Fibroblast of pulmonary artery (primary cell): ENCODE measurements around the gene IL6ST.
A peak's percentile ranks its signal among the peaks of the same experiment; 100 is the strongest.
"Not testable (repeated sequence)": the region's sequence is repeated elsewhere in the genome, so short reads cannot be mapped to it uniquely, and the experiment has no call there.

Experiments
- DNase-seq: peaks from one replicate; pipeline ENCODE4 v3.0.0-alpha.2; 2010; ENCODE audit warnings: low read depth
- H3K4me3 ChIP-seq: replicated peaks from 2 replicates; pipeline ENCODE4 v1.5.1; 2011; ENCODE audit warnings: low read depth, mild to moderate bottlenecking, control low read depth, low read length, moderate library complexity
- TF ChIP-seq, protein P1 (sequence below): IDR thresholded peaks from 2 replicates; pipeline ENCODE4 v1.5.1; 2011; ENCODE audit warnings: mild to moderate bottlenecking, control low read depth, low read length, inconsistent platforms; ENCODE audit errors: missing control alignments

IL6ST gene

DNA sequence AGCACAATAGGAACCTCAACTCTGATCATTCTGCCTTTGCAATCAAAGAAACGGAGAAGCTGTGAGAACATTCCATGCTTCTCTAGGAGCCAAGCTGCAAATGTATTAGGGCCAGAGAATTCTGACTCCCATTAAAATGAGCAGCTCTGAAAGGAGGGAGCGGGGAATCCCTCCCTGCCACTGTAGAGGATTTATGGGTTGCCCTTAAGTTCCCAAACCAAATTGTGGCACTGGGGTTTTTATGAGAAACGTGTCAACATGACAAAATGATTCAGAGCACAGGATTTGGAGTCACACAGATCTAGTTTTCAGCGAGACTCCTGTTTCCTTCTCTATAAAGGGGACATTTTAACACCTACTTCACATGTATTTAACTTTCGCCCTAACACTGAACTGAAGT lies 1.8 kb downstream of the IL6ST start:
- peak; percentile 59 for DNase-seq
- H3K4me3 ChIP-seq = peak overlapping the region; percentile 94
- TF ChIP-seq, protein P1, sequence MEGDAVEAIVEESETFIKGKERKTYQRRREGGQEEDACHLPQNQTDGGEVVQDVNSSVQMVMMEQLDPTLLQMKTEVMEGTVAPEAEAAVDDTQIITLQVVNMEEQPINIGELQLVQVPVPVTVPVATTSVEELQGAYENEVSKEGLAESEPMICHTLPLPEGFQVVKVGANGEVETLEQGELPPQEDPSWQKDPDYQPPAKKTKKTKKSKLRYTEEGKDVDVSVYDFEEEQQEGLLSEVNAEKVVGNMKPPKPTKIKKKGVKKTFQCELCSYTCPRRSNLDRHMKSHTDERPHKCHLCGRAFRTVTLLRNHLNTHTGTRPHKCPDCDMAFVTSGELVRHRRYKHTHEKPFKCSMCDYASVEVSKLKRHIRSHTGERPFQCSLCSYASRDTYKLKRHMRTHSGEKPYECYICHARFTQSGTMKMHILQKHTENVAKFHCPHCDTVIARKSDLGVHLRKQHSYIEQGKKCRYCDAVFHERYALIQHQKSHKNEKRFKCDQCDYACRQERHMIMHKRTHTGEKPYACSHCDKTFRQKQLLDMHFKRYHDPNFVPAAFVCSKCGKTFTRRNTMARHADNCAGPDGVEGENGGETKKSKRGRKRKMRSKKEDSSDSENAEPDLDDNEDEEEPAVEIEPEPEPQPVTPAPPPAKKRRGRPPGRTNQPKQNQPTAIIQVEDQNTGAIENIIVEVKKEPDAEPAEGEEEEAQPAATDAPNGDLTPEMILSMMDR = no peak

DNA sequence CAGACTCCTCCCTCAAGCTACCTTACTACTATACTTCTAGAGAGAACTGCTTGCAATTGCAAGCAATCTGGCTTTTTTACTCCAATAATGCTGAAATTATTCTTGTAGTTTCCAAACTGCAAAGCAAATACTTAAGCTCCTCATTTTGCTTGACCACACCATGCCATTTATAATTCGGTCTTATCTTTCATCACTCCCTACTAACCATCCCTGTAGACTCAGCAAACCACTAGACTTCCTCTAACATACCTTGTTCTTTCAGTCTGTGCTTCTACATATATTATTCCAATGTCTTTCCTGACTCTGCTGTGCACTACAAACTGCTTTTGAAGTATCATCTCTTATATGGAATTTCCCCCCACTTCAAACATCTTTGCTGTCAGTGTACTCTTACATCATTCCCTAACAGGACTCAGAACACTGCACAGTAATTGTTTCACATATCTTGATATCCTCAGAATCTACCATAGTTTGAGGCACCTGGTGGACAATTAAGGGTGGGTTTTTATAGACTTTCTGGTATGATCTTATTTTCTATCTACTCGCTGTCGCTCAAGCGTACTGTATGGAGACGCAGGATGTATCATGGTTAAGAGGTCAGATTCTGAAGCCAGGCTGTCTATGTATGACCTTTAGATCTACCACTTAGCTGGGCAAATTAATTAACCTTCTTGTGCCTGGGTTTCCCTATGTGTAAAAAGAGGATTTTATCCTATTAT lies 2.8 kb downstream of the IL6ST start:
- peak overlapping the region; percentile 94 for H3K4me3 ChIP-seq
- TF ChIP-seq, protein P1 = no peak
- peak; percentile 36 for DNase-seq

DNA sequence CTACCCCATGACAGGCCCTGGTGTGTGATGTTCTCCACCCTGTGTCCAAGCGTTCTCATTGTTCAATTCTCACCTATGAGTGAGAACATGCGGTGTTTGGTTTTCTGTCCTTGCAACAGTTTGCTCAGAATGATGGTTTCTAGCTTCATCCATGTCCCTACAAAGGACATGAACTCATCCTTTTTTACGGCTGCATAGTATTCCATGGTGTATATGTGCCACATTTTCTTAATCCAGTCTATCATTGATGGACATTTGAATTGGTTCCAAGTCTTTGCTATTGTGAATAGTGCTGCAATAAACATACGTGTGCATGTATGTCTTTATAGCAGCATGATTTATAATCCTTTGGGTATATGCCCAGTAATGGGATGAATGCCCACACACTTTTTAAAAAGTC lies 3.9 kb downstream of the IL6ST start:
- not testable (repeated sequence) for DNase-seq
- peak overlapping the region; percentile 94 for H3K4me3 ChIP-seq

DNA sequence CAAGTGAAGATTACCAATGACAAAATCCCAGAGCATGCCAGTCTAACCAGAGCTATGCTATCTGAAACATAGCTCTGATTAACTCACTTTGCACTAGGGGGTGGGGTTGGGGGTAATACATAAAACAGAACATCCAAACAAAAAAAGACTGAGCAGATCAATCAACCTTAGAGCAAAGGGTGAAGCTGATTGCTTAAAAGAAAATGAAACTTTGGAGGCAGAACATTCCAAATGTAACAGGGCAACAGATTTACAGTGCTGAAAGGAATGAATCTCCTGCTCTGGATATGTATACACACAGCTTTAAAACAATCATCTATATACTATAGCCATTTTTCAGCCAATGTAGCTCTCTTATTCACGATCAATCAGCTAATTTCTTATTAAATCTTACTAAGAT lies 4.9 kb downstream of the IL6ST start:
- TF ChIP-seq, protein P1 = no peak
- H3K4me3 ChIP-seq = peak overlapping the region; percentile 42
- DNase-seq = no peak

DNA sequence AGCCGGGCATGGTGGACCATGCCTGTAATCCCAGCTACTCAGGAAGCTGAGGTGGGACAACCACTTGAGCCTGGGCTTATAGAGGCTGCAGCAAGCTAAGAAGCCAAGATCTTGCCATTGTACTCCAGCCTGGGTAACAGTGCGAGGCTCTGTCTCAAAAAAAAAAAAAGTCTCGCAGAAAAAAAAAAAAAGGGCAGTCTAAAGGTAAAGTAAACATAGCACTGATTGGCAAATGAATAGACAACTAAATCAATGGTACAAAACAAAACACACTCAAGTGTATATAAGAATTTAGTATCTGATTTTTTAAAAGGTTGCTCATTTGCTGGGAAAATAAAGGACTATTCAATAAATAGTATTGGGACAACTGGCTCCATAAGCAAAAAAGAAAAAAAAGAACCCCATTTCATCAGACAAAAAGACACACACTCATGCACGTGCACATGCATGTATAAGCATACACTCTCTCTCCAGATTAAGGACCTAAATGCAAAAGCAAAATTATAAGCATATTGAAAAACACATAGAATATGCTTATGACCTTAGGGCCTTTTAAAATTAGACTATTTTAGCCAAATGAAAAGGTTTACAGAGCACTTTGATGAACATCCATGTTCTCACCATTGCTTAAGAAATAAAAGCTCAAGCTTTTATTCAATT lies 5.7 kb downstream of the IL6ST start:
- no peak for DNase-seq
- H3K4me3 ChIP-seq = peak overlapping the region; percentile 42
- TF ChIP-seq, protein P1 = no peak

DNA sequence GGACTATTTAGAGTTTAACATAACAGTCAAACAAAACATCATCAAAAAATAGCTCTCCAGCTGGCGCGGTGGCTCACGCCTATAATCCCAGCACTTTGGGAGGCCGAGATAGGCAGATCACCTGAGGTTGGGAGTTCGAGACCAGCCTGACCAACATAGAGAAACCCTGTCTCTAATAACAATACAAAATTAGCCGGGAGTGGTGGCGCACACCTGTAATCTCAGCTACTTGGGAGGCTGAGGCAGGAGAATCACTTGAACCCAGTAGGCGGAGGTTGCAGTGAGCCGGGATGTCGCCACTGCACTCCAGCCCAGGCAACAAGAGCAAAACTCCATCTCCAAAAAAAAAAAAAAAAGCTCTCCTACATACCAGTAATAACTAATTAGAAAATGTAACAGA lies 6.3 kb downstream of the IL6ST start:
- not testable (repeated sequence) for DNase-seq, H3K4me3 ChIP-seq

DNA sequence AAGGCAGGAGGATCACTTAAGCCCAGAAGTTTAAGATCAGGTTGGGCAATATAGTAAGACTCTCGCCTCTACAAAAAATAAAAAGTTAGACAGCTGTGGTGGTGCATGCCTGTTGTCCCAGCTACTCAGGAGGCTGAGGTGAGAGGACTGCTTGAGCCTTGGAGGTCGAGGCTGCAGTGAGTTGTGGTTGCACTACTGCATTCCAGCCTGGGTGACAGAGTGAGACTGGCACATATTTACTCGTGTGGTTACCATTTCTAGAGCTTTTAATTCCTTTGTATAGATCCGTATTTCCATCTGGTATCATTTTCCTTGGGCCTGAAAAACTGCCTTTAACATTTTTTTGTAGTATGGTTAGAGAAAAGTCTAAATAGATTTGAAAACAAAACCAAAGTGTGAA lies 7.8 kb downstream of the IL6ST start:
- no peak for DNase-seq
- no peak overlapping the region for H3K4me3 ChIP-seq
- TF ChIP-seq, protein P1 = no peak

DNA sequence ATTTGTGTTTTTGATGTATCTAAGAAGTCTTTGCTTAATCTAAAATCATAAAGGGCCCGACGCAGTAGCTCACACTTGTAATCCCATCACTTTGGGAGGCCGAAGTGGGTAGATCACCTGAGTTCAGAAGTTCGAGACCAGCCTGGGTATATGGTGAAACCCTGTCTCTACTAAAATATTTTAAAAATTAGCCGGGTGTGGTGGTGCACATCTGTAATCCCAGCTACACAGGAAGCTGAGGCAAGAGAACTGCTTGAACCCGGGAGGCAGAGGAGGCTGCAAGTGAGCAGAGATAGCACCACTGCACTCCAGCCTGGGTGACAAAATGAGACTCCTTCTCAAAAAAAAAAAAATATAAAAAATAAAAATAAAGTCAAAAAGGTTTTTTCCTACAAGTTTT lies 9.6 kb downstream of the IL6ST start:
- no peak for DNase-seq
- H3K4me3 ChIP-seq = no peak overlapping the region
- TF ChIP-seq, protein P1 = no peak
